GM12873 (cell line): Measurements from ENCODE around the gene FGF14.

ENCODE experiments used
- CTCF ChIP-seq: IDR thresholded peaks from 2 replicates; pipeline ENCODE4 v1.5.1; 2012; ENCODE audit warnings: low read depth, mild to moderate bottlenecking, moderate library complexity, low read length, control low read depth; ENCODE audit not compliant: insufficient read depth; ENCODE audit errors: missing control alignments

Gene FGF14

GRCh38 chr13:102311901-102312300 lies 89.9 kb downstream of the FGF14 start:
- TF ChIP-seq CTCF, result no peak

DNA sequence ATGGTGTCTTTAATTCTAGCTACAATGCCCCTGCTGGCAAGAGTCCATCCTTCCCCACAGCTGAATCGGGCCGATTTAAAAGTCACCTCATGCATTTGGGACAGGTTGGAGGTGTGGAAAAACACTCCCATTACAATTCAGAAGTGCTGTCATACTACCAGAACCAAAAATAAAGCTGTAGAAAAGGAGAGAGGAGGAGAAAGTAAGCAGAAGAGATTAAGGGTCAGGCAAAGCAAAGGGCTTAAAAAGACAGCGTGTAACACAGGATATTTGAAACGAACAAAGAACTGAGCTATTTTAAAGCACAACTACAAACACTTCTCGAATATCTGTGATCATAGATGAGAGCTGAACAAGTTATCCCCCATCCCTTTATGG lies 90.4 kb downstream of the FGF14 start:
- no peak for TF ChIP-seq CTCF

DNA sequence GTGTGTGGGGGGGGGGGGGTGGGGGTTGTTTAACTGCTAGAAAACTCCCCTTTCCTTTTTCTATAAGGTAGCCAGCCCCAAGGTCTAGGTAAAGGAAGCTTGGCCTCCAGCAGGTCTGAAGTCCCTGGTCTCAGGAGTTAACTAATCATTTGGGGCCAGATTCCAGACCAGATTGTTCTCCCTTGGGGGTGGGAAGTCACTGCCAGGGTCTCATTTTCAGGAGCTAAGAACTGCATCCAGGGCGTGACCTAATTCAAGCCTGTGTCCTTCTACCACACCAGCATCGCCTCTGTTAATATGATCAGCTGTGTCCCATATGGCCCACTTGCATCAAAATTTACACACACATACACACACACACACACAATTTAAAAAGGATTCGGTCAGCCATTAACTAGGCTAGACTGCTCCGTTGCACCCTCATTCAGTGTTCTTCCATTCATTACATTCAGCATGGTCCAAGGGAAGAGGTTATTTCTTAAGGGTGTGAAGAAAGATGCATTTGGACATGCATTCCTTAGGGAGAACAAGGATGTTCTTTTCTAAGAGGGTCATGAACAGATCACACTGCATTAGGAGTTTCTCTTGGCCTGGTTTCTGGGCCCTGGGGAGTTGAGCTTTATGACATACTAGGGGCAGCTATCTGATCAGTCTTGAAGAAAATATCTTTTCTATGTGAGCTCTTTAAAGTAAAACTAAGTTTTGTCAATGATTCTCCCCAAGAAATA lies 91.0 kb downstream of the FGF14 start:
- TF ChIP-seq CTCF, result no peak

DNA sequence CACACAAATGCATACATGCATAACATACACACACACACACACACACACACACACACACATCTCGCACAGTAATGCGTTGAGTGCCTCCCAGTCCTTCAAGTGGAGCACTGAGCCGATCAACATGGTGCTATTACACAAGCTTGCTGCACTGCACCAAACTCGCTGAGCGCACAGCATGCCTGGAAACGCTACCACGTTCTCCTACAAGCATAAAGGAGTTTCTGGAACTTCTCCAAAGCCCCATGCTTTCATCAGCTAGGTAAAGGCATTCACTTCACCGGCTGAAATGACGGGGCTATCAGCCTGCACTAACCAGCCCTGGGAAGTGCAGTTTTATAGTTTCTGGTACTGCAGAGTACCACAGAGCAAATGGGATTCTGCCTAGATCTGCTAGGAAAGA lies 92.7 kb downstream of the FGF14 start:
- TF ChIP-seq CTCF, result no peak

GRCh38 chr13:102302534-102302933 lies 99.3 kb downstream of the FGF14 start:
- TF ChIP-seq CTCF, result no peak

GRCh38 chr13:102300379-102300778 lies 101.5 kb downstream of the FGF14 start:
- no peak for TF ChIP-seq CTCF

DNA sequence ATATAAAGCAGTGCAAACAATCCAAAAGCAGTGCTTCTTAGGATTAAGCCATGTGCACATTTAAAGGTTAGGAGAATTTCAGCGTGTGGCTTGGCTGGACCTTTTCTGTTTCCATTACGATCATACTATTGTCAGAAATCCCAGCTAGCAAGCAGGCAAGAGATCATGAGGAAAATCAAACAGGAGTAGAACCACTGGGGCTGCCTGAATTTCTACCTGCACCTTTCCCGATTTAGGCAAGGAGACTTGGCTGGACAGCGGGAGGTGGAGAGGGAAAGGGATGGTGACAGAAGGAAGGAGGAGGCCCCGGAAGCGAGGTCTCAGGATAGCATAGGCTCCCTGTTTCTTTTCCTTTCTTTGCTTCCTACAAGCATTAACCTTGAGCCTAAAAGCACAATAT lies 102.5 kb downstream of the FGF14 start:
- no peak for TF ChIP-seq CTCF
